ENCODE measurements around the gene PPP1CC. TPM values are rescaled to one million over a fixed set of nuclear protein-coding genes. Genes with fewer than 3 reads are reported as not detected.

Gene PPP1CC
- polyA plus RNA-seq, 1 donor from 2014 or later = 188 TPM

GRCh38 chr12:110782922-110783321 lies 40.2 kb upstream of the PPP1CC start:
- no peaks in the 10 kb centered on the region for H3K9me3 ChIP-seq (ENCODE audit: low read length)
- H3F3A ChIP-seq (ENCODE audit: insufficient read depth, low read length, poor library complexity, severe bottlenecking) = no peaks in the 10 kb centered on the region
- H3K9ac ChIP-seq (ENCODE audit: low read length) = no peak overlapping the region
- no peak overlapping the region for H2AFZ ChIP-seq (ENCODE audit: low read depth, low read length)
- TF ChIP-seq EP300 (conservative IDR thresholded peaks at IDR 0.05; ENCODE audit: poor library complexity, severe bottlenecking) (no peak), EZH2 (IDR thresholded peaks at IDR 0.05; ENCODE audit: borderline replicate concordance, insufficient read depth, low read length, poor library complexity, severe bottlenecking) (no peak), POLR2AphosphoS5 (IDR thresholded peaks at IDR 0.05) (no peak), SMC3 (conservative IDR thresholded peaks at IDR 0.05; ENCODE audit: poor library complexity) (no peak), REST (IDR thresholded peaks at IDR 0.05; ENCODE audit: borderline replicate concordance) (no peak), RAD21 (conservative IDR thresholded peaks at IDR 0.05) (no peak), CTCF (IDR thresholded peaks at IDR 0.05; ENCODE audit: poor library complexity, severe bottlenecking) (no peak), MXI1 (conservative IDR thresholded peaks at IDR 0.05; ENCODE audit: poor library complexity, severe bottlenecking) (no peak), TAF1 (IDR thresholded peaks at IDR 0.05; ENCODE audit: low read depth) (no peak)
- no peak overlapping the region for H3K4me2 ChIP-seq (ENCODE audit: low read length)
- H3K36me3 ChIP-seq (ENCODE audit: insufficient read depth, low read length) = no peaks in the 10 kb centered on the region
- H3K4me3 ChIP-seq (ENCODE audit: low read length) = no peak overlapping the region
- H3K79me2 ChIP-seq (replicated peaks; ENCODE audit: insufficient read depth, low read length) = no peaks in the 10 kb centered on the region
- H3K27me3 ChIP-seq (ENCODE audit: insufficient read depth, low read depth, low read length) = no peaks in the 10 kb centered on the region
- H3K27ac ChIP-seq (ENCODE audit: low read length) = no peak overlapping the region
- H3K9me2 ChIP-seq (ENCODE audit: insufficient read depth, low read length) = no peaks in the 10 kb centered on the region
- H4K20me1 ChIP-seq (ENCODE audit: insufficient read depth) = no peaks in the 10 kb centered on the region

GRCh38 chr12:110782094-110782493 lies 39.4 kb upstream of the PPP1CC start:
- H3K27ac ChIP-seq (ENCODE audit: low read length) = no peak overlapping the region
- H3K9ac ChIP-seq (ENCODE audit: low read length) = no peak overlapping the region
- no peak overlapping the region for H3K4me2 ChIP-seq (ENCODE audit: low read length)
- H3K79me2 ChIP-seq (replicated peaks; ENCODE audit: insufficient read depth, low read length) = no peaks in the 10 kb centered on the region
- H3K9me3 ChIP-seq (ENCODE audit: low read length) = no peaks in the 10 kb centered on the region
- H3K4me3 ChIP-seq (ENCODE audit: low read length) = no peak overlapping the region
- H4K20me1 ChIP-seq (ENCODE audit: insufficient read depth) = no peaks in the 10 kb centered on the region
- no peaks in the 10 kb centered on the region for H3K9me2 ChIP-seq (ENCODE audit: insufficient read depth, low read length)
- H2AFZ ChIP-seq (ENCODE audit: low read depth, low read length) = no peak overlapping the region
- TF ChIP-seq EZH2 (IDR thresholded peaks at IDR 0.05; ENCODE audit: borderline replicate concordance, insufficient read depth, low read length, poor library complexity, severe bottlenecking) (no peak), SMC3 (conservative IDR thresholded peaks at IDR 0.05; ENCODE audit: poor library complexity) (no peak), EP300 (conservative IDR thresholded peaks at IDR 0.05; ENCODE audit: poor library complexity, severe bottlenecking) (no peak), TAF1 (IDR thresholded peaks at IDR 0.05; ENCODE audit: low read depth) (no peak)
- no peaks in the 10 kb centered on the region for H3F3A ChIP-seq (ENCODE audit: insufficient read depth, low read length, poor library complexity, severe bottlenecking)
- no peaks in the 10 kb centered on the region for H3K27me3 ChIP-seq (ENCODE audit: insufficient read depth, low read depth, low read length)
- H3K36me3 ChIP-seq (ENCODE audit: insufficient read depth, low read length) = no peaks in the 10 kb centered on the region

All from neural cell (in vitro differentiated cells).